K562 (cell line): ENCODE measurements around the gene EFHC1. TPM values are rescaled to one million over a fixed set of nuclear protein-coding genes. Genes with fewer than 3 reads are reported as not detected.

Source experiments
- ATAC-seq: fragments of 200-7000 bp; cut with Tn5 transposase; 3 replicates; pipeline ENCODE4 v1.9.1; 2020; ENCODE audit warnings: moderate library complexity
- BruUV-seq: library from RNA; stranded (reverse); fragments of 400-500 nt; replicated peaks from 2 replicates; lab custom pipeline; 2021; lab: Mats Ljungman, UMichigan
- CTCF ChIA-PET: fragments of 300-600 bp; formaldehyde crosslinking; extraction: SDS; loops from one replicate; lab custom pipeline; 2021; ENCODE audit warnings: low intra/inter-chr PET ratio; lab: Yijun Ruan, JAX
- POLR2A ChIA-PET: fragments of 300-600, 350-650 bp; sonication (Branson Sonifier 250); formaldehyde crosslinking; extraction: SDS; loops from one replicate; lab custom pipeline; 2021; ENCODE audit warnings: antibody characterized with exemption, inconsistent platforms; lab: Yijun Ruan, JAX
- DNase-seq, 4 experiments: peaks; one replicate each; pipeline versions ENCODE4 v3.0.0 to v3.0.0-alpha.2; 2011 to 2018; ENCODE audit warnings: low spot score in 3 of 4, mixed read lengths in 3 of 4; ENCODE audit errors: extremely low read depth in 1 of 4
- FAIRE-seq: peaks from 2 replicates; lab custom pipeline; 2011; peaks lifted over from hg19 to GRCh38; lab: Jason Lieb, UNC
- H2AFZ ChIP-seq: 2 replicates; pipeline ENCODE4 v1.6.0; 2011; ENCODE audit warnings: low read depth, low read length, control low read depth, inconsistent platforms
- H3K27ac ChIP-seq: fragments of 200-600 bp; 3 replicates; pipeline ENCODE4 v1.8.0; 2011; ENCODE audit warnings: low read depth, mild to moderate bottlenecking, control low read depth, inconsistent platforms, low read length, moderate library complexity, mixed read lengths; ENCODE audit errors: extremely low read depth
- H3K27me3 ChIP-seq, 2 experiments: fragments of 300-600 bp in 1 of 2; 2 replicates in 1 of 2; 3 replicates in 1 of 2; pipeline versions ENCODE4 v1.6.0 to v1.8.0; 2011; ENCODE audit warnings: inconsistent platforms in 2 of 2, low read length in 2 of 2, mild to moderate bottlenecking in 1 of 2, mixed read lengths in 1 of 2, moderate library complexity in 1 of 2; ENCODE audit not compliant: control insufficient read depth in 2 of 2, insufficient read depth in 2 of 2
- H3K36me3 ChIP-seq: fragments of 300-600 bp; 3 replicates; pipeline ENCODE4 v1.8.0; 2011; ENCODE audit warnings: mild to moderate bottlenecking, low read length, inconsistent platforms; ENCODE audit not compliant: control insufficient read depth, insufficient read depth
- H3K4me1 ChIP-seq, 2 experiments: fragments of 200-600 bp in 1 of 2; replicated peaks in 1 of 2; 2 replicates in 1 of 2; 3 replicates in 1 of 2; pipeline versions ENCODE4 v1.5.1 to v1.8.0; 2011; ENCODE audit warnings: inconsistent platforms in 2 of 2, low read length in 2 of 2, mild to moderate bottlenecking in 1 of 2, mixed read lengths in 1 of 2, moderate library complexity in 1 of 2; ENCODE audit not compliant: control insufficient read depth in 2 of 2, insufficient read depth in 2 of 2
- H3K4me2 ChIP-seq: 2 replicates; pipeline ENCODE4 v1.6.1; 2011; ENCODE audit warnings: low read length, control low read depth, inconsistent platforms, mixed read lengths; ENCODE audit not compliant: insufficient read depth
- H3K4me3 ChIP-seq: fragments of 200-600 bp; sonication (generic), shearing (Covaris generic); 2 replicates; pipeline ENCODE4 v1.5.1; 2016; ENCODE audit warnings: control low read depth, inconsistent platforms
- H3K79me2 ChIP-seq: fragments of 200-600 bp; 3 replicates; pipeline ENCODE4 v1.8.0; 2011; ENCODE audit warnings: low read length, inconsistent platforms; ENCODE audit not compliant: control insufficient read depth, insufficient read depth
- H3K9ac ChIP-seq, 2 experiments: 2 replicates each; pipeline versions ENCODE4 v1.6.0 to v1.6.1; 2011; ENCODE audit warnings: low read depth in 2 of 2, low read length in 2 of 2, control low read depth in 1 of 2, inconsistent platforms in 1 of 2, mild to moderate bottlenecking in 1 of 2, mixed read lengths in 1 of 2; ENCODE audit not compliant: insufficient read depth in 1 of 2
- H3K9me1 ChIP-seq: one replicate; pipeline ENCODE4 v1.6.0; 2011; ENCODE audit warnings: inconsistent platforms, mild to moderate bottlenecking, low read length, moderate library complexity; ENCODE audit not compliant: control insufficient read depth, insufficient read depth
- H3K9me3 ChIP-seq: replicated peaks from 2 replicates; pipeline ENCODE4 v1.5.1; 2011; ENCODE audit warnings: low read depth, low read length, inconsistent platforms; ENCODE audit not compliant: control insufficient read depth, insufficient read depth
- H4K20me1 ChIP-seq: replicated peaks from 2 replicates; pipeline ENCODE4 v1.6.1; 2011; ENCODE audit warnings: low read length, inconsistent platforms, mixed read lengths; ENCODE audit not compliant: control insufficient read depth, insufficient read depth
- FOXK1 ChIP-seq: sonication (generic); formaldehyde crosslinking; IDR thresholded peaks from 2 replicates; pipeline ENCODE4 v1.8.0; 2022; ENCODE audit warnings: missing genetic modification reagents, mild to moderate bottlenecking, borderline replicate concordance
- HES1 ChIP-seq: fragments of 450-650 bp; IDR thresholded peaks from 2 replicates; pipeline ENCODE4 v1.6.1; 2016; ENCODE audit warnings: low read depth, mild to moderate bottlenecking, moderate library complexity
- KDM4B ChIP-seq, 2 experiments: fragments of 450-650 bp in 1 of 2; sonication (generic) in 1 of 2; IDR thresholded peaks; 2 replicates each; pipeline ENCODE4 v1.6.1; 2016 to 2017; ENCODE audit warnings: borderline replicate concordance in 2 of 2, antibody characterized with exemption in 1 of 2, low read depth in 1 of 2, mild to moderate bottlenecking in 1 of 2
- MBD1 ChIP-seq: fragments of 250-450 bp; sonication (Bioruptor Pico); IDR thresholded peaks from 2 replicates; pipeline ENCODE4 v1.8.0; 2022; ENCODE audit warnings: inconsistent platforms
- NR2C1 ChIP-seq, 2 experiments: fragments of 450-650 bp; IDR thresholded peaks; 2 replicates each; pipeline ENCODE4 v1.6.1; 2017; ENCODE audit warnings: mild to moderate bottlenecking in 2 of 2, antibody characterized with exemption in 1 of 2, inconsistent platforms in 1 of 2, missing compliant biosample characterization in 1 of 2, missing genetic modification characterization in 1 of 2
- PRDM10 ChIP-seq: fragments of 450-650 bp; IDR thresholded peaks from 2 replicates; pipeline ENCODE4 v1.6.1; 2018; ENCODE audit not compliant: partially characterized antibody
- SOX6 ChIP-seq: fragments of 450-650 bp; IDR thresholded peaks from 2 replicates; pipeline ENCODE4 v1.6.1; 2014; ENCODE audit warnings: mild to moderate bottlenecking
- TARDBP ChIP-seq: fragments of 450-650 bp; IDR thresholded peaks from 2 replicates; pipeline ENCODE4 v1.6.1; 2016
- XRCC3 ChIP-seq: fragments of 450-650 bp; IDR thresholded peaks from 2 replicates; pipeline ENCODE4 v1.6.1; 2017; ENCODE audit warnings: mild to moderate bottlenecking, moderate library complexity
- ZNF146 ChIP-seq: IDR thresholded peaks from one replicate; pipeline ENCODE4 v1.6.1; 2018; ENCODE audit warnings: missing compliant biosample characterization; ENCODE audit not compliant: unreplicated experiment
- ZNF184 ChIP-seq: sonication (generic); formaldehyde crosslinking; IDR thresholded peaks from 2 replicates; pipeline ENCODE4 v1.5.0; 2020; ENCODE audit warnings: missing genetic modification reagents
- ZNF239 ChIP-seq: fragments of 250-450 bp; sonication (Bioruptor Pico); IDR thresholded peaks from 2 replicates; pipeline ENCODE4 v1.4.0; 2020; ENCODE audit warnings: mild to moderate bottlenecking
- ZNF263 ChIP-seq: sonication (generic); formaldehyde crosslinking; IDR thresholded peaks from 2 replicates; pipeline ENCODE4 v1.8.0; 2022; ENCODE audit warnings: mild to moderate bottlenecking, missing genetic modification reagents, borderline replicate concordance
- ZNF57 ChIP-seq: fragments of 450-650 bp; formaldehyde crosslinking; IDR thresholded peaks from 2 replicates; pipeline ENCODE4 v1.4.0; 2020; ENCODE audit warnings: mild to moderate bottlenecking, moderate library complexity
- WGBS: fragments of 100-300 bp; shearing (Covaris generic); methylation state at CpG from one replicate; pipeline ENCODE4 v1.1.6; 2016; ENCODE audit warnings: low coverage, mixed read lengths; ENCODE audit not compliant: insufficient coverage; ENCODE audit errors: missing lambda C conversion rate; 5-methylcytosine and 5-hydroxymethylcytosine counted together
- in situ Hi-C: fragments of 300-500 bp; cut with MboI; formaldehyde crosslinking; loops from 4 replicates; pipeline ENCODE4 v1.15.0; 2018; ENCODE audit warnings: inconsistent platforms, mixed read lengths
- intact Hi-C: fragments of 100-400 bp; cut with micrococcal nuclease; formaldehyde crosslinking; loops from 2 replicates; pipeline ENCODE4 v1.14.2; 2022
- polyA plus RNA-seq, 8 experiments: library from polyadenylated mRNA; depleted of rRNA in 4 of 8; stranded (reverse) in 5 of 8; unstranded in 3 of 8; fragments of >200 nt; fragmentation: Nextera tagmentation in 2 of 8; fragmentation: Illumina TruSeq in 1 of 8; extraction: Ambion mirVana in 2 of 8; extraction: Trizol in 1 of 8; gene quantifications; 2 replicates each; pipeline versions ENCODE4 v1.2.1 to v1.2.3, GENCODE V29; 2011 to 2014; ENCODE audit warnings: inconsistent platforms in 1 of 8, missing spikeins in 1 of 8
- total RNA-seq, 7 experiments: library from RNA; depleted of rRNA in 6 of 7; stranded (reverse); fragments of >200 nt in 6 of 7; fragmentation: Illumina TruSeq in 2 of 7; extraction: Trizol in 2 of 7; gene quantifications; 2 replicates each; pipeline versions ENCODE4 v1.2.1 to v1.2.3, GENCODE V29; 2011 to 2021; ENCODE audit warnings: low replicate concordance in 1 of 7
- TF ChIP-seq, protein P1 (sequence below): sonication (generic); formaldehyde crosslinking; IDR thresholded peaks from 2 replicates; pipeline ENCODE4 v1.8.1; 2023; ENCODE audit warnings: mild to moderate bottlenecking, missing genetic modification reagents
- TF ChIP-seq, protein P2 (sequence below): fragments of 250-450 bp; sonication (Bioruptor Pico); IDR thresholded peaks from 2 replicates; pipeline ENCODE4 v1.6.1; 2021; ENCODE audit warnings: mild to moderate bottlenecking

Gene EFHC1
- total and polyA plus RNA-seq, 9 of the 15 experiments (the other 6 are each of a cell fraction or from before 2014, with no cell fraction given), result 9.5 to 31.0 (median 14.9) TPM

DNA sequence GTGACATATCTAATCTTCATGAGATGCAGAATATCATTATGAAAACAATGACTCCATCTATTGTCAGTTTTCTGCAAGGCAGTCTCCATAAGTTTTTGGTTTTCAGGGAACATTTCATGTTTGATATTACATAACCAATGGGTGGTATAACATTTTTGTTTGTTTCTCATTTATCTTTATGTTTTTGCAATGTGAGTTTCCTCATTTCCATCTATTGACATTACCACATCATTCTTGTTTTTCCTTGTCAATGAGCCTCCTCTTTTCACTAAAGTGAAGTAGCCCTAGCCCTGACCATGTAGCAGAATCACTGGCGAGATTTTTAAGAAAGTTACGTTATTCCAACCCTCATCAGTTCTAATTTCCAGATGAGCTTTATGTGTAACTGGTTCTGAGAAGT is 4.4 kb downstream of the EFHC1 start:
- Histone ChIP-seq H4K20me1 (no peaks in the 10 kb centered on the region), H3K27me3 (no peaks in the 10 kb centered on the region), H3K4me1 (peaks cover 4 to 10% of the 10 kb centered on the region in 2 experiments; a peak in 4 of 5 replicates), H3K4me2 (no peak overlapping the region), H2AFZ (no peak overlapping the region), H3K36me3 (no peaks in the 10 kb centered on the region), H3K9me1 (no peaks in the 10 kb centered on the region), H3K4me3 (no peak overlapping the region), H3K9ac (no peak overlapping the region), H3K79me2 (peaks cover 6% of the 10 kb centered on the region; the same call in 2 of the 3 replicates), H3K27ac (no peak overlapping the region), H3K9me3 (no peaks in the 10 kb centered on the region)
- CTCF ChIA-PET, result no interaction called here
- BruUV-seq, result no TSS peak
- intact Hi-C loops, result loop anchor here (5.0 kb wide), 1 partner anchor 58 kb away; no protein-coding TSS in a partner anchor
- in situ Hi-C loops, result loop anchor here (25.0 kb wide), 1 partner anchor 1063 kb away; no protein-coding TSS in a partner anchor
- POLR2A ChIA-PET, result interaction anchor here (0.6 kb wide), 2 partner anchors 62 to 246 kb away, joined by 4 read pairs; partner anchors contain the start of gene TMEM14A
- DNase-seq (no peak), ATAC-seq (no peak), FAIRE-seq (no peak)
- WGBS, result 59% methylated on average over 2 of the region's 2 CpGs
- no peak for TF ChIP-seq ZNF57 (CRISPR knock-in tag)
- no peak for TF ChIP-seq ZNF184 (CRISPR knock-in tag)
- no peak for TF ChIP-seq KDM4B (IDR thresholded peaks at IDR 0.05; ENCODE audit: borderline replicate concordance in 2 of 2, low read depth in 1 of 2)
- no peak for TF ChIP-seq SOX6
- no peak for TF ChIP-seq TARDBP
- no peak for TF ChIP-seq NR2C1 (IDR thresholded peaks at IDR 0.05)
- TF ChIP-seq NR2C1 (tag; IDR thresholded peaks at IDR 0.05), result no peak
- TF ChIP-seq, protein P1, sequence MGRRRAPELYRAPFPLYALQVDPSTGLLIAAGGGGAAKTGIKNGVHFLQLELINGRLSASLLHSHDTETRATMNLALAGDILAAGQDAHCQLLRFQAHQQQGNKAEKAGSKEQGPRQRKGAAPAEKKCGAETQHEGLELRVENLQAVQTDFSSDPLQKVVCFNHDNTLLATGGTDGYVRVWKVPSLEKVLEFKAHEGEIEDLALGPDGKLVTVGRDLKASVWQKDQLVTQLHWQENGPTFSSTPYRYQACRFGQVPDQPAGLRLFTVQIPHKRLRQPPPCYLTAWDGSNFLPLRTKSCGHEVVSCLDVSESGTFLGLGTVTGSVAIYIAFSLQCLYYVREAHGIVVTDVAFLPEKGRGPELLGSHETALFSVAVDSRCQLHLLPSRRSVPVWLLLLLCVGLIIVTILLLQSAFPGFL, result no peak
- TF ChIP-seq, protein P2, sequence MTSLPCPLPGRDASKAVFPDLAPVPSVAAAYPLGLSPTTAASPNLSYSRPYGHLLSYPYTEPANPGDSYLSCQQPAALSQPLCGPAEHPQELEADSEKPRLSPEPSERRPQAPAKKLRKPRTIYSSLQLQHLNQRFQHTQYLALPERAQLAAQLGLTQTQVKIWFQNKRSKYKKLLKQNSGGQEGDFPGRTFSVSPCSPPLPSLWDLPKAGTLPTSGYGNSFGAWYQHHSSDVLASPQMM (CRISPR knock-in tag), result no peak
- no peak for TF ChIP-seq FOXK1 (CRISPR knock-in tag)
- no peak for TF ChIP-seq ZNF263 (CRISPR knock-in tag)
- no peak for TF ChIP-seq HES1
- no peak for TF ChIP-seq ZNF146 (CRISPR knock-in tag)
- no peak for TF ChIP-seq XRCC3
- TF ChIP-seq MBD1 (CRISPR knock-in tag), result no peak
- TF ChIP-seq PRDM10, result no peak
- no peak for TF ChIP-seq ZNF239
